DND-41 (cell line): ENCODE measurements around the gene HEXIM2.

ENCODE experiments used
- ATAC-seq: fragments of 200-7000 bp; cut with Tn5 transposase; 3 replicates; pipeline ENCODE4 v1.9.1; 2021; ENCODE audit warnings: low read depth; ENCODE audit not compliant: insufficient read depth
- DNase-seq: peaks from one replicate; pipeline ENCODE4 v3.0.0-alpha.2; 2020
- H2AFZ ChIP-seq: 2 replicates; pipeline ENCODE4 v1.6.0; 2012; ENCODE audit warnings: low read depth, low read length
- H3K27ac ChIP-seq: 2 replicates; pipeline ENCODE4 v1.5.1; 2012; ENCODE audit warnings: low read length, inconsistent platforms
- H3K27me3 ChIP-seq: fragments of 200-600 bp; sonication (generic); 2 replicates; pipeline ENCODE4 v1.6.0; 2012; ENCODE audit warnings: low read length, mild to moderate bottlenecking, inconsistent platforms; ENCODE audit not compliant: insufficient read depth, poor library complexity
- H3K36me3 ChIP-seq: 2 replicates; pipeline ENCODE4 v1.5.1; 2012; ENCODE audit warnings: low read length, inconsistent platforms; ENCODE audit not compliant: insufficient read depth
- H3K4me1 ChIP-seq: 2 replicates; pipeline ENCODE4 v1.5.1; 2012; ENCODE audit warnings: mild to moderate bottlenecking, low read length; ENCODE audit not compliant: insufficient read depth
- H3K4me2 ChIP-seq: 2 replicates; pipeline ENCODE4 v1.6.0; 2012; ENCODE audit warnings: mild to moderate bottlenecking, moderate library complexity, low read length, inconsistent platforms; ENCODE audit not compliant: insufficient read depth
- H3K4me3 ChIP-seq, 2 experiments: fragments of 200-600 bp in 1 of 2; shearing (Covaris generic) in 1 of 2; 2 replicates each; pipeline ENCODE4 v1.5.1; 2012 to 2016; ENCODE audit warnings: inconsistent platforms in 2 of 2, low read length in 2 of 2, mild to moderate bottlenecking in 2 of 2, low read depth in 1 of 2, moderate library complexity in 1 of 2
- H3K79me2 ChIP-seq: 2 replicates; pipeline ENCODE4 v1.6.0; 2012; ENCODE audit warnings: low read length, inconsistent platforms; ENCODE audit not compliant: insufficient read depth
- H3K9ac ChIP-seq: 2 replicates; pipeline ENCODE4 v1.6.0; 2012; ENCODE audit warnings: low read depth, mild to moderate bottlenecking, inconsistent platforms, low read length, moderate library complexity
- H3K9me3 ChIP-seq: 2 replicates; pipeline ENCODE4 v1.5.1; 2012; ENCODE audit warnings: low read length, moderate library complexity, mild to moderate bottlenecking, inconsistent platforms; ENCODE audit not compliant: insufficient read depth, severe bottlenecking
- H4K20me1 ChIP-seq: 2 replicates; pipeline ENCODE4 v1.6.0; 2012; ENCODE audit warnings: low read length; ENCODE audit not compliant: insufficient read depth
- EZH2 ChIP-seq: IDR thresholded peaks from 3 replicates; pipeline ENCODE4 v1.6.1; 2012; ENCODE audit warnings: borderline replicate concordance, low read depth, mild to moderate bottlenecking, moderate library complexity, low read length, inconsistent platforms; ENCODE audit not compliant: severe bottlenecking
- TF ChIP-seq, protein P1 (sequence below): IDR thresholded peaks from 2 replicates; pipeline ENCODE4 v1.5.1; 2012; ENCODE audit warnings: borderline replicate concordance, low read length, moderate library complexity, mild to moderate bottlenecking; ENCODE audit not compliant: poor library complexity, severe bottlenecking; ENCODE audit errors: extremely low read depth

HEXIM2 gene

DNA sequence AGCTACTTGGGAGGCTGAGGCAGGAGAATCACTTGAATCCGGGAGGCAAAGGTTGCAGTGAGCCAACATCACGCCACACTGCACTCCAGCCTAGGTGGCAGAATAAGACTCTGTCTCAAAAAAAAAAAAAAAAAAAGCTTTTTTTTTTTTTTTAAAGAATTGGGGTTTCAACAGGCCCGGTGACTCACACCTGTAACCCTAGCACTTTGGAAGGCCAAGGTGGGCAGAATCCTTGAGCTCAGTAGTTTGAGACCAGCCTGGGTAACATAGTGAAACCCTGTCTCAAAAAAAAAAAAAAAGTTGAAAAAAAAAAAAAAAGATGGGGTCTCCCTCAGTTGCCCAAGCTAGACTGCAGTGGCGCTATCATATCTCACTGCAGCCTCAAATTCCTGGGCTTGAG lies 6.6 kb upstream of the HEXIM2 start:
- TF ChIP-seq, protein P1, sequence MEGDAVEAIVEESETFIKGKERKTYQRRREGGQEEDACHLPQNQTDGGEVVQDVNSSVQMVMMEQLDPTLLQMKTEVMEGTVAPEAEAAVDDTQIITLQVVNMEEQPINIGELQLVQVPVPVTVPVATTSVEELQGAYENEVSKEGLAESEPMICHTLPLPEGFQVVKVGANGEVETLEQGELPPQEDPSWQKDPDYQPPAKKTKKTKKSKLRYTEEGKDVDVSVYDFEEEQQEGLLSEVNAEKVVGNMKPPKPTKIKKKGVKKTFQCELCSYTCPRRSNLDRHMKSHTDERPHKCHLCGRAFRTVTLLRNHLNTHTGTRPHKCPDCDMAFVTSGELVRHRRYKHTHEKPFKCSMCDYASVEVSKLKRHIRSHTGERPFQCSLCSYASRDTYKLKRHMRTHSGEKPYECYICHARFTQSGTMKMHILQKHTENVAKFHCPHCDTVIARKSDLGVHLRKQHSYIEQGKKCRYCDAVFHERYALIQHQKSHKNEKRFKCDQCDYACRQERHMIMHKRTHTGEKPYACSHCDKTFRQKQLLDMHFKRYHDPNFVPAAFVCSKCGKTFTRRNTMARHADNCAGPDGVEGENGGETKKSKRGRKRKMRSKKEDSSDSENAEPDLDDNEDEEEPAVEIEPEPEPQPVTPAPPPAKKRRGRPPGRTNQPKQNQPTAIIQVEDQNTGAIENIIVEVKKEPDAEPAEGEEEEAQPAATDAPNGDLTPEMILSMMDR: no peak
- TF ChIP-seq EZH2: no peak
- Histone ChIP-seq H3K4me3 (no peak overlapping the region), H3K4me1 (peaks cover 27% of the 10 kb centered on the region)

DNA sequence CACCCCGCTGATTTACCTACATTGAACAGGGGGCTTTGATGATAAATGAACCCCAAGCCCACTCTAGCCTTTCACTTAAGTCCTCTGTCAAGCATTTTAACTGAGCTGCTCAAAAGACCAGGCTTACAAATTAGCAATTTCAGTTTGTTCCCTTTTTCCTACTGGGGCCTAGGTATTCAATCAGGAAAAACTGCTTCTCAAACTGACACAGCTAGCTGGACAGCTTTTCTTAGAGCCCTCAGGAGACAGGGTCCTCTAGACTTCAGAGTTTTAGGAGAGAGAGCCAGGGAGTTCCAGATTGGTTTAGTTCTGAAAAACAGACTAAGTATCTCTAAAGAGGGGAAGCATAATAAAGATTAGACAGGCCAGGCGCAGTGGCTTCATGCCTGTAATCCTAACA lies 6.2 kb upstream of the HEXIM2 start:
- Histone ChIP-seq H3K9ac (no peak overlapping the region), H3K27ac (no peak overlapping the region), H3K4me2 (no peak overlapping the region), H2AFZ (no peak overlapping the region), H3K9me3 (no peaks in the 10 kb centered on the region), H3K4me3 (no peak overlapping the region), H4K20me1 (peaks cover 13% of the 10 kb centered on the region; the same call in 1 of the 2 replicates), H3K4me1 (peaks cover 29% of the 10 kb centered on the region), H3K36me3 (peaks cover 5% of the 10 kb centered on the region; the same call in 1 of the 2 replicates), H3K79me2 (peaks cover 64% of the 10 kb centered on the region), H3K27me3 (no peaks in the 10 kb centered on the region)
- DNase-seq (no peak), ATAC-seq (no peak)
- TF ChIP-seq EZH2: no peak
- TF ChIP-seq, protein P1: no peak

More for the DNA sequence above, 6.6 kb upstream of the HEXIM2 start:
- peaks cover 64% of the 10 kb centered on the region for H3K79me2 ChIP-seq
- no peaks in the 10 kb centered on the region for H3K9me3 ChIP-seq
- H3K27me3 ChIP-seq: no peaks in the 10 kb centered on the region
- H4K20me1 ChIP-seq: peaks cover 14% of the 10 kb centered on the region; the same call in 1 of the 2 replicates
- no peak overlapping the region for H2AFZ ChIP-seq
- DNase-seq (no peak), ATAC-seq (no peak)
- H3K27ac ChIP-seq: no peak overlapping the region
- no peak overlapping the region for H3K9ac ChIP-seq
- 0 out of 2 replicates have a peak, but pooled peaks cover 5% of the 10 kb centered on the region for H3K36me3 ChIP-seq
- no peak overlapping the region for H3K4me2 ChIP-seq

DNA sequence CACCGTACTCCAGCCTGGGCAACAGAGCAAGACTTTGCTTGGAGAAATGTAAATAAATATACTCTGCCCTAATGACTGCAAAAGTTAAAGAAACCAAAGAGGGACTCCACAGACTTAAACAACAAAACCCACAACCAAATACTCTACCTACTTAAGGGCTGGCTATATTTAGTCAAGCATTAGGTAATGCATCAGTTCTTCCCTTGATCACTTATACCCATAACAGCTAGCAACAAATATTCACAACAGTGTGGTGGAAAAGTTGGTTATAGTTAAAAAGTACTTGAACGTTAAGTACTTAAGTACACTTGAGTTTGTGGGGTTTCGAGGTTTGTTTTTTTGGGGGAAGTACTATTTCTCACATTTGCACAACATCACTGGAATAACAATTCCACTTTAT lies 5.4 kb upstream of the HEXIM2 start:
- Histone ChIP-seq H3K4me3 (no peak overlapping the region), H4K20me1 (peaks cover 13% of the 10 kb centered on the region; the same call in 1 of the 2 replicates), H3K9ac (no peak overlapping the region), H3K4me2 (no peak overlapping the region), H2AFZ (no peak overlapping the region), H3K79me2 (peaks cover 64% of the 10 kb centered on the region), H3K27me3 (no peaks in the 10 kb centered on the region), H3K4me1 (peaks cover 21% of the 10 kb centered on the region), H3K27ac (no peak overlapping the region), H3K9me3 (no peaks in the 10 kb centered on the region), H3K36me3 (peaks cover 5% of the 10 kb centered on the region; the same call in 1 of the 2 replicates)
- ATAC-seq (no peak), DNase-seq (no peak)
- TF ChIP-seq EZH2: no peak
- TF ChIP-seq, protein P1: no peak
